IPS-18c (cell line): ENCODE measurements around the gene TMPRSS3.

ENCODE experiments used
- H3K4me3 ChIP-seq: 2 replicates; pipeline ENCODE4 v1.7.0; 2013; ENCODE audit warnings: low read depth, mild to moderate bottlenecking, low read length, moderate library complexity; ENCODE audit not compliant: insufficient read depth
- H3K9me3 ChIP-seq: one replicate; pipeline ENCODE4 v1.6.1; 2013; ENCODE audit warnings: mild to moderate bottlenecking, low read length, moderate library complexity; ENCODE audit not compliant: control insufficient read depth, insufficient read depth

The TMPRSS3 gene

DNA sequence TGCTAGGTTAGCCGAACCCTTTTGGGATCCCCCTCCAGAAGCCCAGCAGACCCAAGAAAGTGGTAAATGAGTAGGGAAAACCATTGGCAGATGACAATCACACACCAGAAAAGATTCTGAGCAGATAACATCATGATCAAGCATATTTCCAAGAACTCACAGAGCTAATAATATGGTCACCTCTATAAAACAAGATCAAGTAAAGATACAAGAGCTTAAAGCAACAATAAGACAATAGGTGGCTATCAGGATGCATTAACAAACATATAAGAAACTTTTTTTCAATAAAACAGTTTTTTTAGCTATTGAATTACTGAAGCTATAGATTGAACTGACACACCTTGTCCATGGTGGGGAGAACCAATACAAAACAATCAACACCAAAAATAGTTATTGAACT lies 36.8 kb upstream of the TMPRSS3 start:
- no peaks in the 10 kb centered on the region for H3K9me3 ChIP-seq

DNA sequence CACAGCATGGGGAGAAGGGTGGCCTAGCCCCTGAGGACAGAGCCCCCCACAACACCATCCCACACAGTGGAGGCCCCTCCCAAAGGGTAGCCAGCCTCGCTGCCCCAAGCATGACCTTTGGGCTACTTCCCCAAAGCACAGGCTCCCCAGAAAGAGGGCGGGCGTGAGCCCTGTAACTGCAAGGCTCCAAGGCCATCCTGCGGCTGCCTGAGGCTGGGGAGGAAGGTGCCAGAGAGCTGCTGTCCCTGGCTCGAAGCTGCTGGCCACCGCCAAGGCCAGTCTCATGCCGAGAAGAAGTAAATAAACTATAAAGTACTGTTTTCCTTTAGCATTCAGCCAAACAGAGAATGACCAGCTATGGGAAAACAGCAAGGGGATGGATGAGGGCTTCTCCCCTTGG lies 35.3 kb upstream of the TMPRSS3 start:
- Histone ChIP-seq H3K4me3 (no peak overlapping the region; the same call in 1 of the 2 replicates), H3K9me3 (no peaks in the 10 kb centered on the region)

More for the DNA sequence above, 36.8 kb upstream of the TMPRSS3 start:
- H3K4me3 ChIP-seq, result no peak overlapping the region

DNA sequence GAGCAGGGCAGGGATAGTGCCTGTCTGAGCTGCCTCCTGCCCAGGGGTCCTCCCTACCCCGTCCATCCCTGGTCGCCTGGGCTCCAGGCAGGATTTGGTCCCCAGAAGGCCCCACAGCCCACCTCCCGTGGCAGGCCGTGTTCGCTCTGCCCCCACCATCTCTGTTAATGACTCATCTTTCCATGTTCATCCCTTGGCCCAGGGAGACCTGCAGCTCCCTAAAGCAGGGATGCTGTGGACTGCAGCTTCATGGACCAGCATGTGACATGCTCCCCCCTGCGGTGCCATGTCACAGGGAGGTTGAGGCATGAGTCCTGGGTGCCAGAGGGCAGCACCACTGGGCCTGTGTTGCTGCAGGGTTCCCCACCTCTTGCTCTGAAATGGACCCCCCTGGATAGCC lies 34.7 kb upstream of the TMPRSS3 start:
- Histone ChIP-seq H3K9me3 (no peaks in the 10 kb centered on the region), H3K4me3 (no peak overlapping the region)

DNA sequence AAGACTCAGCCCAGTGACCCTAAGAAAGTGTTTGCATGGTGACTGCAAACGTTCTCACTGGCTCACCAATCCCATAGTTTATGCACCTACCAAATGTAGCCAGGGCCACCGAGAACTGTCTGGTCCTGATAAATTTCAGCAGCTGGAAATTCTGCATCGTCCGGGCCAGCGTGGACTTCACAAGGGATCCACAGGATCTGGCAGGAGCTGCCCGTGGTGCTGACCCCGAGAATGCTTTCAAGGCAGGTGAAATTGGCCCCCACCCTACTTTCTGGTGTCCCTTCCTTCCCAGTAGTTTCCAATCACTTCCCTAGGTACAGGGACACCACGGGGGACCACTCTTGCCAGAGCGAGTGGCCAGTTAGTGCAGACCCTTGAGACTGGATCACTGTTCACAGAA lies 34.0 kb upstream of the TMPRSS3 start:
- no peaks in the 10 kb centered on the region for H3K9me3 ChIP-seq
- H3K4me3 ChIP-seq, result no peak overlapping the region

DNA sequence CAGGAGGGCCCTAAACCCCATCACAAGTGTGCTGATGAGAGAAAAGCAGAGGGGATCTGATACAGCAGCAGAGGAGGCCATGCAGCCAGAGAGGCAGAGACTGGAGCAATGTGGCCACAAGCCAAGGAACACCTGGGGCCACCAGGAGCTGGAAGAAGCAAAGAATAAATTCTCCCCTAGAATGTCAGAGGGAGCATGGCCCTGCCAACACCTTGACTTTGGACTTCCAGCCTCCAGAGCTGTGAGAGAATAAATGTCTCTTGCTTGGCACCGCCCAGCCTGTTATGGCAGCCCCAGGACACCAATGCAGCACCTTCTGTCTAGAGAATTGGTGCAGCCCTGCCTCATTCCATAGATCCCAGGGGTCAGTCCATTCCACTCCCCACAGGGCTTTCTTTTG lies 33.2 kb upstream of the TMPRSS3 start:
- Histone ChIP-seq H3K4me3 (no peak overlapping the region), H3K9me3 (no peaks in the 10 kb centered on the region)

DNA sequence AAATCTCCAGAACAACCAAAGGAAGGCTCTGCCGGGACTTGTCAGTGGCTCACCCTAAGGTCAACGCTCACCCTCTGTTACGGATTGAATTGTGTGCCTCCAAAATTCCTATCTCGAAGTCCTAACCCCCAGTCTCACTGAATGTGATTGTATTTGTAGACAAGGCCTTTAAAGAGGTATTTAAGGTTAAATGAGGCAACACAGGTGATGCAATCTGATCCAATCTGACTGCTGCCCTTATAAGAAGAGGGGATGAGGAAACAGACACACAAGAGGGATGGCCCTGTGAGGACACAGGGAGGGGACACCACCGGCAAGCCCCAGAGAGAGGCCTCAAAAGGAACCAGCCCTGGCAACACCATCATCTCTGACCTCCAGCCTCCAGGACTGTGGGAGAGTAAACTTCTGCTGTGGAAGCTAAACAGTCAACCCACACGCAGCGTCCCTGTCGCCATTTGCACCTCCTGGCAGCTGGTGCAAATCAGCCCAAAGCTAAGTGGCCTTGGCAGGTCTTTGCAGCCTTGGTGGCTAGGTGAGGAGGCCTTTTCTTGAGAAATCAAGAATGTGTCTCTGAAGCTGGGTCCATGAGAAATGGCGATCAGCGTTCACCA lies 32.1 kb upstream of the TMPRSS3 start:
- Histone ChIP-seq H3K4me3 (no peak overlapping the region), H3K9me3 (peaks cover 2% of the 10 kb centered on the region)

DNA sequence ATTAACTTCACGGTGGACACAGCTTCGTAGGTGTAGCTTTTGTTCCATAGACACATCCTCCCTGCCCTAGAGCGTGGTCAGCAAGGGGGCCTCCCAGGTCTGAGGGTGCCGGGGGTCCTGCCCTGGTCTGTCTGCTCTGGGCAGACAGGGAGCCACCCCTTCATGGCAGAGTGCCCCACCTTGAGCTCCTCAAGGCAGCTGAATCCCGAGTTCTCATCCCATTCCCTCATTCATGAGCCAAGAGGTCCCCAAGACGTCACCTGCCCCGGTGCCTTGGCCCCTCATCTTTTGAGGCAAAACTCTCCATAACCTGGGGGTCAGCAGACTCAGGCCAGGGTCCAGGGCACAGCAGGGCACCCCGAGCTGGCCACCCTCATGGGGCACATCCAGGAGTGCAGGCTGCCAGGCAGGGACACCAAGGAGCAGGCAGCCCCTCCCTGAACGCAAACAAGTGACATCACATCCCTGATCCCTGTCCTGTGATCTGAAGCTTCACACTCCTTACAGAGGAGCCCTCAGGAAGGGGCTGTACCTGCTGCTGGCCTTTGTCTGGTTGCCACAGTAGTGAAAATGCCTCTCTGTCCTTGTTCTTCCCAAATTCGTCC lies 31.1 kb upstream of the TMPRSS3 start:
- no peak overlapping the region for H3K4me3 ChIP-seq
- H3K9me3 ChIP-seq, result peaks cover 2% of the 10 kb centered on the region

DNA sequence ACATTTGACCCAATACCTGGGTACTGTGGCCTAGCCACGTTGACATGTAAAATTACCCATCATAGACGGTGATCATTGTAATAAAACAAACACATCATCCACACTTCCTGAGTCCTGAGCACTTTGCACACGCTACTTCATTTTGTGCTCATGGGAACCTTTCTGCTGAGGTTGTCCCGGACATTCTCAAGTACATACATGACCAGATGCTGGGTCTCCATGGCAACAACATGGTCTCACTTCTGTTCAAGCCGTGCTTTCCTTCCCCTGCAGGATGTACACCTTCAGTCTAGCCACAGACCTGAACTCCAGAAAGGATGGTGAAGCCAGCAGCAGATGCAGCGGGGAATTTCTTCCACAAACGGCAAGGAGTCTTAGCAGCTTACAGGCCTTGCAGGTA lies 30.6 kb upstream of the TMPRSS3 start:
- H3K9me3 ChIP-seq, result peaks cover 2% of the 10 kb centered on the region
- no peak overlapping the region for H3K4me3 ChIP-seq

DNA sequence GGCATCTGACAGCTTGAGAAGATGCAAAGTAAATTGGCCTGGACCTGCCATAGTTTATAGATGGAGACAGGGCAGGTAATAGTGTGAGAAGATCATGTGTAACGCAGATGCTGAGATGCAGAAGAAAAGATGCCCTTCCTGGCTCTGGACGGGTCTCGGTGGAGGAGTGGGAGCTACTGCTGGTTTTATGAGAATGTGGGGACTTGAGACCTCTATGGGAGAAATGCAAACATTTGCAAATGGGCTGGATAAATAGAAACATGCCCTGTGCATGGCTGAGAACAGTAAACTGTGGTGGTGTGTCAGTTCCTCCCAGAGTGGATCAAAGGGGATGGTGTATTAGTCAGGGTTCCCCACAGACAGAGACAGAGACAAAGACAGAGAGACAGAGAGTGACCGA lies 29.7 kb upstream of the TMPRSS3 start:
- Histone ChIP-seq H3K9me3 (peaks cover 2% of the 10 kb centered on the region), H3K4me3 (no peak overlapping the region)

DNA sequence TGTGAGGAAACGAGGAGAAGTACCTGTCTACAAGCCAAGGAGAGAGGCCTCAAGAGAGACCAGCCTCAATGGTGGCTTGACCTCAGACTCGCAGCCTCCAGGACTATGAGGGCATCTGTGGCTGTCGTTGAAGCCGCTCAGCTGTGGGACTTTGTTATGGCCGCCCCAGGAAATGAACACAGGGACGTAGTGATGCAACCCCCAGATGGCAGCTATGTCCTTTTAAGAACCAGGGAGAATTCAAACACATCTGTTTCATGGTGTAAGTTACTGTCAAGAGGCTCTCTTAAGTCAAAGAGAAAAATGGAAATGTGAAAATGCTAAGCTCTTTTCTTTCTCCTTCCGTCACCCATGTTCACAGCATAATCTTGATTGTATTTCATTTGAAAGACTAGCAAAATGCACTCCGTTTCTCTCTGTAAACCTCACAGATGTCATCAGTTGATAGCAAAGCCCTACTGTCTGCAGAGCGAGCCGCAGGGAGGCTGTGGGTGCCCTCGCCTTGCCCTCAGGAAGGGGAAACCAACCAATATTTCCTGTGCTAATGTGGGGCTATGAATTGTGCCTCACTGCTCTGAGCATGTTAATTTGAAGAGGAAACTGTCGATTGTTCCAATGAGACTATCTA lies 29.2 kb upstream of the TMPRSS3 start:
- peaks cover 2% of the 10 kb centered on the region for H3K9me3 ChIP-seq
- no peak overlapping the region for H3K4me3 ChIP-seq

DNA sequence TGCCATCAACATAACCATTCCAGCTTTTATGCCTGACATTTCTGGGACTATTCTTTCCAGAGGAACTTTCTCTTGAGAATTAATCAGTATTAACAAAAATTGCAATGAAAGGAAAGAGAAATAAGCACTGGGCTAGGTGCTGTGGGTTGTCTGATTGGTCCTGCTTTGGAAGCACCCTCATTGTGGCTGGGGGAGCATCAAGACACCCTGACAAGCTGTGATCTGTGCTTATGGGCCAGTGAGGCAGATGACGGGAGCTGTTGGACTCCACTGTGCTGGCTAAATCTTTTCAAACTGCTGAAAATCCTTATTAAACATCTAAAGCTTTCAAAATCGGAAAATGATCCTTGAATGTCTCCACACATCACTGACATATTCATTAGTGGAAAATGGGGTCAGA lies 27.8 kb upstream of the TMPRSS3 start:
- no peak overlapping the region for H3K4me3 ChIP-seq
- peaks cover 2% of the 10 kb centered on the region for H3K9me3 ChIP-seq

DNA sequence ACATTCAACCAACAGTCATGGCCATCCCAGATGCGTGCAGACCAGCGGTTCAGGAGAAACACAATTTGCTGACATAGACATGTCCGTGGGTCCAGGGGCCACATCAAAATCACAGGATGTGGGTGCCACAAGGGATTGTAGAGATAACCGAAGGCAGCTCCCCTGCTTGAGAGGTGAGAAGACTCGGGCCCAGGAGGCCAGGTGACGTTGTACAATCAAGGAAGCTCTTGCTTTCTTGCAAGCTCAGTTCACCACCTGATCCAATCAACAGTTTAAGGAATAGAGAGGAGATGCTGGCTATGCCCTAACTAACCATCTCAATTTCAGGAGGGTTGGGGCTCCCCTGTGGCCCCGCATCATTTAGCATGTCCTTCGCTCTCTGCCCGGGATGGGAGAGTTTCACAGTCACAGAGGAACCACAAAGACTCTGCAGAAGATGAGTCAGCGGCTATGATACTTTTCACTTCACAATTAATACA lies 27.4 kb upstream of the TMPRSS3 start:
- Histone ChIP-seq H3K9me3 (peaks cover 2% of the 10 kb centered on the region), H3K4me3 (no peak overlapping the region)

DNA sequence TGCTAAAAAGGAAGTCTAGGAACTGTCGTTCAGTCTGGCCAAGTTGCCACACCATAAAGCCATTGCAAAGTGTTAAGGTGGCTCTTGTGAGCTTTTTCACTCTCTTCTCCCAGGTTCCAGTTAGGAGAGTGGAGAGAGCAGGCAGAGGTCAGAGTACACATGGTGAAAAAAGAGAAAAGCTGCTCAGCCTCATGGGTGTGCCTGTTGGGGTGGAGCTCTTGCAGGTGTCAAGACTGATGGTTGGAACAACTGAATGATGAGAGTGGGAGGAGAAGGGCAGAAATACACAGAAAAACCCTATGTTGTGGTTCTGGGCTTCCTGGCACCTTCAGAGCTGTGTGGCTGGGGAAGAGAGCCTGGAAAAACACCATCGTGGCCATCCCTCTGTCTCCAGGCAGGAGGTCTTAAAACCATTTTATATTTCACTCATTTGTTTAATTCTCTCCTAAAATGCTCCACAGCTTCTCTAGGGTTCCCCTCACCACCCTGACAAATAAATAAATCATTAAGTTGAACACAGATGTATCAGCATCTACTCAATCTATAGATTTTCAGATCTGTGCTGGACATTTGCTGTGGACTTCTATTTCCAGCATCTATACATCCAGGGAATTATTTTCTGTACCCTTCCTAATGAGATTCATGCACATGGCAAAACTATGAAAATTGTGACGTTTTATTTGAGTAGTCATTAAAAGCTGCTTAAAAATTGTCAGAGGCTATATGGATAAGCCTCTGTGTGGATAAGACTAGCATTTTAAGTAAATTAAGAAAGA lies 25.4 kb upstream of the TMPRSS3 start:
- H3K4me3 ChIP-seq, result no peak overlapping the region
- peaks cover 2% of the 10 kb centered on the region for H3K9me3 ChIP-seq

DNA sequence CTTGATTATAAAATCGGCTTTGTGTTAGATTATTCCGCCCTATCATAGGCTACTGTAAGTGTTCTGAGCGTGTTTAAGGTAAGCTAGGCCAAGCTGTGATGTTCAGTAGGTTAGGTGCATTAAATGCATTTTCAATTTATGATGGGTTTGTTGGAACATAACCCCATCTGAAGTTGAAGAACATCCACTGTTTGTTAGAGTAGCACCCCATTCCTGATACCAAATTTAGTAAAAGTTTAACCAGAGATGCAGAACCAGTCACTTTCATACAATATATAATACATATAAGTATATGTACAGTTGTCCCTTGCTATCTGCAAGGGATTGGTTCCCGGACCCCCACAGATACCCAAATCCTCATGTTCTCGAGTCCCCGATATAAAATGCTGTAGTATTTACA lies 24.0 kb upstream of the TMPRSS3 start:
- H3K9me3 ChIP-seq, result peaks cover 2% of the 10 kb centered on the region
- no peak overlapping the region for H3K4me3 ChIP-seq

DNA sequence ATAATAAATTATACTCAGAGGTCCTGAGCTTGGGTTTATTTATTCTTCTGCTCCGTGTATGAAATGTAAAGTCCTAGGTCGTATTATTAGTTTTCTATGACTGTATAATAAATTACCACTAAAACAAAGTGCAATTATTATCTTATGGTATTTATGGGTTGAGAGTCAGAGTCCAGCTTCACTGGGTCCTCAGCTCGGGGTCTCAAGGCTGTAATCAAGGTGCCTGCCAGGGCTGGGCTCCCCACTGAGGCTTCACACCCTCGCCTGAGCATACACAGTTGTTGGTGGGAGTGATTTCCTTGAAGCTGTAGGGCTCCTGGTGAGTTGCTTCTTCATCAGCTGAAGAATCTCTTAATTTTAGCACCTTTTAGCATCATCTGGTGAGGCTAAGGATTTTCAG lies 23.0 kb upstream of the TMPRSS3 start:
- H3K9me3 ChIP-seq, result peaks cover 2% of the 10 kb centered on the region
- no peak overlapping the region for H3K4me3 ChIP-seq

DNA sequence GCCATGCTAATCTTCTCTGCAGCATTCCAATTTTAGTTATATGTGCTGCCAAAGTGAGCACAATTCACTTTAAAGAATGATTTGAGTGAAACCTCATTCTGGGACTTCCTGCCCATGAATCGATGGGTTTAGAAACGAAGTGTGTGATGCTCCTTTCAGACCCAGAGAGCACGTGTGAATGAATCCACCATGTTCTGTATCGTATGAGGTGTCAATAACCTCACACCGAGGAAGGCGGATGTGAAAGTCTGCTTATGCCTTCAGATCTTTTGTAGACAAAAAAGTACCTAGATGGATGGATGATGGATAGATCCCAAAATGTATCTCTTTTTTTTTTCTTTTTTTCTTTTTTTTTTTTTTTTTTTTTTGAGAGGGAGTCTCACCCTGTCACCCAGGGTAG lies 21.7 kb upstream of the TMPRSS3 start:
- no peak overlapping the region for H3K4me3 ChIP-seq
- no peaks in the 10 kb centered on the region for H3K9me3 ChIP-seq

DNA sequence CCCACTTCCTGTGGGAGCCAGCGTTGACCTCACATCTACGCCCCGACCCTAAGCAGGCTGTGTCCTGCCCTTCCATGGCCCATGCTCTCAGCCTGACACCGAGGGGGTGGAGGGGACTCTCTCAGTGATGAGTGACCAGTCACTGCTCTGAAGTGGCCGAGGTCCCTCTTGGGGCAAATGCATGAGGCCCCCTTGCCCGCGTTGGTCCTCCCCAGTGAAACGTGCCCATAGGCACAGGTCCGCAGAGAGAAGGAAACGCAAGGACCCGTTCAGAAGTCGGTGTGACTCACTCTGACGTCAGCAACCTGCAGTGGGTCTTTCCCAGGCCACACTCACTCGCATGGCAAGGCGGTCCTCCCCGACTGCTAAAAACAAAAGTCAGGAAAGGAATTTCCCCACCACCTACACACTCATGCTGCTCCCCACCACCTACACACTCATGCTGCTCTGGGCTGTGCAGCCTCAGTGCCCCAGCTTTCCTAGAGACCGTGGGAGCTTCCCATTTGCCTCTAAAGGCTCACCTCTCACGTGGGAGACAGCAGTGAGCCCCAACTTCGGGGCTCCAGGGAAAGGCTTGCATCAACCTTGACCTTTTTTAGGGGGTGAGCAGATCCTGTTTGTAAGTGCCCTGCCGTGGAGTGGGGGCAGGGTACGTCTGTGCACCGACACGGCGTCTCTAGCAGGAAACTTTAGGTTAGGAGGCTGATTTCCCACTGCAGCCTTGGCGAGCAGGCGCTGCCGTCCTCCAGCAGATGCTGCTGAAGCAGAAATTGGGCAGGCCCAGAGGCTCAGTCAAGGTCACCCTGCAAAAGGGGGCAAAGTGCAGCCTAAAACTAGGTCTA lies 19.3 kb upstream of the TMPRSS3 start:
- H3K9me3 ChIP-seq, result no peaks in the 10 kb centered on the region
- H3K4me3 ChIP-seq, result peak overlapping the region; percentile 10; the same call in 1 of the 2 replicates
